ENCODE data around the gene USP10.
"Not testable (repeated sequence)": the region's sequence is repeated elsewhere in the genome, so short reads cannot be mapped to it uniquely, and the experiment has no call there.

Gene USP10

GRCh38 chr16:84726079-84726668 lies 26.4 kb downstream of the USP10 start:
- peak; percentile 67 for DNase-seq

DNA sequence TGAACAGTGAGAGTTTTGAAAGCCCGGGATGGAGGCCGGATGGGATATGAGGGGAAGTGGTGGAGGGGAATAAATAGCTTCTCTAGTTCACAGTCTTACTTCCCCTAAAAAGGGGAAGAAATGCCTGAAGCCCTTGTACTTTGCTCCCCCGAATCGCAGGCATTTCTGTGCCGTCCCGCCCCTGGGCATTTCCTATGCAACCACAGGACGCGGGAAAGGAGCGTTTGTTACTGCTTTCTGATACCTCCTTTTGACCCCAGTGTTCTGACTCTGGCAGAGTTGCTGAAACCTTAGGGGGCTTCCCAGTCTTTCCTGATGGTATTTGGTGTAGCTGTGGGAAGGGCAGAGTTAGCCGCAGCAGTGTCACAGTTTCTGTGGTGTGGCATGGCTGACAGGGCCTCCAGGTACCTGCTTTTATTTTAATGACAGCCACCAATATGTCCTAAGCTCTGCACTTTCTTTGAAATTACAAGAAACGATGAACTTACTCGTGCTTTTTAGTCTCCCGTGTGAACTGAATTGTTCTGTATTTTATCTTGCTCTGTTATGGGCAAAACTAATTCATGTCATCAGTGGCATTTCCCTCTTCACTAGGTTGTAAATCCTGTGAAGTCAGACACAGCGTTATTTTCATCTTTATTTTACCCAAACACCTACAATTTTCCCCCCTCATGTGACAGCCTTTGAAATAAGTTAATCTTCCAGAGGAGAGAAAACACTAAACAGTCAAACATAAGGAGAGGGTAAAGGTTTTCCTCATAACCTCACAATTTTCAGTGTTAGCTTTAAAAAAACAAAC lies 27.1 kb downstream of the USP10 start:
- DNase-seq: no peak

DNA sequence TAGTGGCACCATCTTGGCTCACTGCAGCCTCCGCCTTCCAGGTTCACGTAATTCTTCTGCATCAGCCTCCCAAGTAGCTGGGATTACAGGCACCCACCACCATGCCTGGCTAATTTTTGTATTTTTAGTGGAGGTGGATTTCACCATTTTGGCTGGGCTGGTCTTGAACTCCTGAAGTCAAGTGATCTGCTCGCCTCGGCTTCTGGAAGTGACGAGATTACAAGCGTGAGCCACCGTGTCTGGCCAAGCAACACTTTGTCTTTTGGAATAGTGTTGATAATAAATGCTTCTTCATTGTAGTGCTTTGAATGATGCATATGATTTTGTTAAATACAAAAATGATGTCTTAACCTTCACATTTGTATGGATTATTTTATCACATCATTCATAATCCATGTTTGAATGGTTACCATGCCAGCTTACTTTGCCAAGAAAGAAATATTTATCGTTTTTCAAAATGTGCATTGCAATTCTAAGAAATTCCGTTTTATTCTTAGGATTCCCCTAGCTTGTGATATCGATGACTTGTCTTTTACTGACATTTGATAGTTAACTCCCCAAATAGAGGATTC lies 29.1 kb downstream of the USP10 start:
- DNase-seq: no peak

DNA sequence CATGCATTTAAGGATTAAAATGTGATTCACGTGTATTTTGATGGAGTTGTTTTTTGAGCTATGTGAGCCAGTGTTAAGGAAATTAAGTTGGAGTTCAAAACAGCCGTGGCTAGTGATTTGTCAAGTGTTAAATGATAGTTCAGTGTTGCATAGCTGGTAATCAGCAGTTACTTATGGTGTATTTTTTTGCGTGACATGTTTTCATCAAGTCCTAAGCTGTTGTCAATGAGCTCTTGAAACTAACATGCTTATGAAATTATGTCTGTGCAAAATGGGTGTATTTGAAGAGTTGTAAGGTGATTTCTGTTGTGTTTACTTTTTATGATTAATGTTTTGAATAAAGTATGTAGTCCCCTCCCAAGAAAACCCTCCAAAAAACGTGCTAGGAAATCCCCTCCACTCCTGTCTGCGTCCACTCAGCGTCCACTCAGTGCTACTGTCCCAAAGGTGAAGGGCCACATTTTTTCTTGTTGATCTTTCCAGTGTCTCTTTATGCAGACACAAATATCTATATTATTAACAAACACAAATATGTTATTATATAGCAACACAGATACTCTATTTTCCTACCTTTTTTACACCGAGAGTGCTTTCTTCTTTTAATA lies 30.0 kb downstream of the USP10 start:
- DNase-seq: no peak

DNA sequence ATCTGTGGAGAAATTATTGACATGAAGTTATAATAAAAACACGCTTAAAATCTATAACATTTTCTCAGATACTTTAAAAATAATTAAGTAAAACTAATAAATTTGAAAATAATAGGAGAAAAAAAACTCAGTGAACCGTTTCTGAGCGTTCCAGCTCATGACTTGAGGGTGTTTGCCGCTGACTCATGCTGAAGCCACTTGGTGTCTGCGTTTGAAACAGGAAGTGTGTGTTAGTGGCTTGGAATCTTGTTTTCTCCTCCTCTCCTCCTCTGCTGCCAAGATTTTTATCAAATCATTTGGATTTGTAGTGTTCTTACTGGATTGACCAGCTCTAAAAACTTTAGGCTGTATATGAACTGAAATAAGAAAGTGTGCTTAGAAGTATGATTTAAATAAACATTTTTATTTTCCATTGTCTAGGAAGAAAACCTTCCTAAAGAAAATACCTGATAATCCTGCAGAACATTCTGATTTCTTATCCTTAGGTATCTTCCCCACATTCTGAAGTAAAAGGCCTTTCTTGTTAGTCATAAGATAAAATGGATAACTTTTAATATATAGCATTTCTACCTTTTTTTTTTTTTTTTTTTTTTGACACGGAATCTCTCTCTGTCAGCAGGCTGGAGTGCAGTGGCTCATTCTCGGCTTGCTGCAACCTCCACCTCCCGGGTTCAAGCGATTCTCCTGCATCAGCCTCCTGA lies 30.8 kb downstream of the USP10 start:
- DNase-seq: no peak

DNA sequence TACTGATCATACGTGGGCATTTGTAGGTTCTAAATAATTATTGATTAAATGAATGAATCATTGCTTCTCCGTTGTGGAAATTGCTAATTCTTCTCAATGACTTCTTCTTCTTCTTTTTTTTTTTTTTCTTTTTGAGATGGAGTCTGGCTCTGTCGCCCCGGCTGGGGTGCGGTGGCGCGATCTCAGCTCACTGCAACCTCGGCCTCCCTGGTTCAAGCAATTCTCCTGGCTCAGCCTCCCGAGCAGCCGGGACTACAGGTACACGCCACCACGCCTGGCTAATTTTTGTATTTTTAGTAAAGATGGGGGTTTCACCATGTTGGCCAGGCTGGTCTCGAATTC lies 32.5 kb downstream of the USP10 start:
- not testable (repeated sequence) for DNase-seq

DNA sequence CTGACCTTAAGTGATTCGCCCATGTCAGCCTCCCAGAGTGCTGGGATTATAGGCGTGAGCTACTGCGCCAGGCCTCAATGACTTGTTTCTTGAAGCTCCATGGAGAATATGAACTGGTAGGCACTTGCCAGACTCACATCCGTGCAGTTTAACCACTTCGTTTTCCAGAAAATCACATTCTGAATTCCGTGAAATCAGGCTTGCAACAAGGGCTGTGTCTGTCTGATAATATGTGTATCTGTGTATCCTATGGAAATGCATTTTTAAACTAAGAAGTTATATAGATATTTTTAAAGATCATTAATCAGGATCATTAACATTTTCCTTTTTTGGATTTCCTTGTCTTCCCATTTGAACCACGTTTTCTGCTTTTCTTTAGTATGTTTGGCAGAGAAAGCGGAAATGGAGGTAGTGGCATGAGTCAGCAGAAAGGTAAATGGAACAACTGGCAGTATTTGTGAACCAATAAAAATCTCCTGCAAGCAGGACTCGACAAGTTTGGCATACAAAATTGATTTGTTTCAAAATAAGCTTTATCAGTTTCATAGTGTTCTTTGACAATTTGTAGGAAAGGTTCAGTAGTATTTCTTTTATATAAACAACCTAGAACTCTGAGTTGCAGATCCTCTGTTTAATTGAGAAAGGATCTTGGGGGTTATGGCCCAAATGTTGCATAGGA lies 33.0 kb downstream of the USP10 start:
- DNase-seq: no peak

DNA sequence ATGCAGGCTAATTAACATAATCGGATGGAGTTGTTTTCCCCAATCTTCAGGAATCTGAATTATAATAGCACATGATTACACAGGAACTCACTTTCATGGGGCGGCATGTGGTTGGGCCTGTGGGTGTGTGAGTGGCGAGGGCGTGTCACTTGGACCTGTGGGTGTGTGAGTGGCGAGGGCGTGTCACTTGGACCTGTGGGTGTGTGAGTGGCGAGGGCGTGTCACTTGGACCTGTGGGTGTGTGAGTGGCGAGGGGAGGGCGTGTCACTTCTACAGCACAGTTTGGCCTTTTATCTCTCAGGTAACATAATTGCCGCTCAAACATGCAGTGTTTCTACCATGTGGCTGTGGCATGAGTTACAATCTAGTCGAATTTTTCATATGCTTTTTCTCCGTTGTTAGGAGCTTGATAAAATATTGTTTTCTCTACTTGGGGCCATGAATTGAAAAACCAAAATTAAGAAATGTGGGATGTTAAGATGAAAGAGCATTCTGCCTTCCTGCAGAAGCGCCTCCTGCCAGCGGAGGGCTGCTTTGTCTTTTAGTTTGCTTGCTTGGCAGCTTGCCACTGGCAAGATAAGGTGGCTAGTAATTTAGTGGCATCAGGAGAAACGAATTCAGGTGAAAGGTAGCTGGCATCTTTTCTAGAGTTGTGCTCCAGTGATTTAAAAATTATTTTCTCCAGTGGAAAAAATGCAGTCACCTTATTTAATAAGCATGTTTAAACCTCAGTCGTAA lies 36.2 kb downstream of the USP10 start:
- DNase-seq: no peak

GRCh38 chr16:84737192-84738011 lies 37.6 kb downstream of the USP10 start:
- DNase-seq: no peak

DNA sequence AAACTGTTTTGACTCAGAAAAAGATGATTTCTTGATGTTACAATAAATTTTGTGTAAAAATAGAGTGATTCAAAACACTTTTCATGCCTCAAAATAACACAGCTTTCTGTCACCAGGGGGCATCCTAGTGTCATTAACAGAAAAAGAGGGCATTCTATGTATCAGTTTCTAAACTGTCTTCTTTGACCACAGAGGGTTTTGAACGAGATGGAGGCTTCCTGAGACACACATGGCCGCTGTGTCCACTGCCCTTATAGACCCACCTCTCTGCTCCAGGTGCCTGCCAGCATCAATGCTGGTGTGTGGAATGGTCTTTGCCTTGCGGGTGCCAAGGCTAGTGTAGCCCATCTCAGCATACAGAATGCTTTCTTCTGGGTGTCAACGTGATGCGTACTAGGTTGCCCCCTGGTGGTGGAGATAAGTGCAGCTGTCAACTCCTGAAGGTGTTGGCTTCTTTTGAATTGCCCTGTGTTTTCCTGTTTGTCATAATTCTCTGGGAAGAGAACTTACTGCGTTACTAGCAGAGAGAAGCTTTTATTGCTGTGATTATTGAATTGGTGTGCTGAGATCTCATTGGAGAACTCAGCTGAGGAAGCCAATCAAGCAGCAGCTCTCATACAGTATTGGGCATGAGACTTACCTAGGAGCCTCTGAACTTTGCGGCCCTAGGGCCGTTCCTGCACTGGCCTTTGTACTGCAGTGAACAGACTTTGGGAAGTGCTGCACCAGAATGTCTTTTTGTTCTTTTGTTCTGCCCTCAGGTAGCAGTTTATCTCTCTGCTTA lies 38.6 kb downstream of the USP10 start:
- DNase-seq: peak; percentile 62

- no peak for DNase-seq
Measured at GRCh38 chr16:84739349-84740124, 39.7 kb downstream of the USP10 start.

DNA sequence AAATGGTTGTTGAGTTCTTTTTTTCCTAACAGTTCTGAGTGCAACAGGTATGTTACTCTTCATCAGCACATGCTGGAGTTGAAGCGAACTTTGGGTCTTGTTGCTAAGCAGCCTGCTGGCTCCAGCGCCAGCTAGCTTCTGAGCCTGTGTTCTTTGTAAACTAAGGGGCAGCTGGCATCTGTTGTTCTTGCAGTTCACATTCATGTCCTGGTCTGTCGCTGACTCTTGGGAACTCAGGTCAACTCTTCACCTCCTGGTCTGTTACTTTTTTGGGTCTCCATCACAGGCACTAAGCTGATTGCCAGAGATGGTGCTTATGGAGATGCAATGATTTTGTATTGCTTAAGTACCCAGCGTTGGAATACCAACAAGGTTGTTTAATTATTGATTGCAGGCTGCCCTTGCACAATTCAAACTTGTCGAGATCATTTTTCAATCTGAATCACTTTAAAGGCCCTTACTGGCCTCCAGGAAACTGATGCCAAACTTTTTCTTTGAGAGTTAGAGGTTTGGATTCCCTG lies 40.9 kb downstream of the USP10 start:
- DNase-seq: no peak

GRCh38 chr16:84741340-84741830 lies 41.6 kb downstream of the USP10 start:
- DNase-seq: no peak

DNA sequence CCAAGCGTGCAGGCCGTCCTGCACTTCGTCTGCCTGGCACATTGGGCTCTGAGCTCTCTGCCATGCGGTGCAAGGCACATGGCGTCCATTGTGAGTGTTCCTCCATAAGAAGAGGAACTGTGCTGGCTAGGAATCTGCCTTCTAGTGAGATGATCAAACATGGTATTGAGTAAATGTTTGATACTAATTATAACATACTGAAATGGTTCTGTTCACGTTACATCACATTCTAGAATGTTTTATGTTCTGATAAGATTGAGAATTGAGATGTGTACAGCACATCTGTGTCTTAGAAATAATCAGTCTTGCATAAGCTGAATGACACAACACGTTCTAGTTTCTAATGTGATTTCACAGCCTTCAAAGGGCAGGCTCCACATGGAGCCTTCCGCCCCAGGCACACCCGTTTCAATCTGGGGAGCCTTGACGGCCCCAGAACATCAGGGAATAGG lies 42.9 kb downstream of the USP10 start:
- DNase-seq: no peak

GRCh38 chr16:84746231-84746630 lies 46.4 kb downstream of the USP10 start:
- no peak for DNase-seq

GRCh38 chr16:84746875-84747274 lies 47.1 kb downstream of the USP10 start:
- DNase-seq: no peak

DNA sequence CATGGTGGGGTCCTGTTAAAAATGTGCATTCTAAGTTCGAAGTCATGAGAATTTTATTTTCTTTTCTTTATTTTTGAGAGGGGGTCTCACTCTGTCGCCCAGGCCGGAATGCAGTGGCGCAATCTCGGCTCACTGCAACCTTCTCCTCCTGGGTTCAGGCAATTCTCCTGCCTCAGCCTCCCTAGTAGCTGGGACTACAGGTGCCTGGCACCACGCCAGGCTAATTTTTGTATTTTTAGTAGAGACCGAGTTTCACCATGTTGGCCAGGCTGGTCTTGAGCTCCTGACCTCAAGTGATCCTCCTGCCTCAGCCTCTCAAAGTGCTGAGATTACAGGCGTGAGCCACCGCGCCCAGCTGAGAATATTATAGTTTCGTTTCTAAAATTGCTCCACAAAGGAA lies 48.4 kb downstream of the USP10 start:
- DNase-seq: not testable (repeated sequence)

DNA sequence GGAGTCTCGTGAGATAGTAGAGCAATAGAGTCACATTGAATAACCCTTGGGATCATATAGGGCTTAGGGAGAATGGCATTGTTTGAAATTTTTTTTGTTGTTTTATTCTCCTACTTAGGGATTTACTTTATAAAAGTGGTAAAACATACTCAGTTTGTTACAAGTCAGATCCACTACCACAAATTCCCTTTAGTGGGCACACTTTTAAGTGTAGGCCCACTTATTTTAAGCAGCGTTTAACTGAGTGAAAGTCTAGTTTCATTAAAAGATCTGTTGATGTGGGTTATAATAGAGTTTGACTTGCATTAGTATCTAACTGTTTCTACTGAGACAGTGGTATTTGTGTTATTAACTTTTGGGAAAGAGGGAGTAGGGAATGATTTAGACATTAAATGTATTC lies 49.3 kb downstream of the USP10 start:
- no peak for DNase-seq
